Osteoblast (primary cell): ENCODE results near the gene PNPLA8. TPM values are rescaled to one million over a fixed set of nuclear protein-coding genes. Genes with fewer than 3 reads are reported as not detected.

ENCODE experiments used
- DNase-seq: peaks from one replicate; pipeline ENCODE4 v3.0.0; 2011; ENCODE audit warnings: low spot score, mixed read lengths; ENCODE audit not compliant: insufficient read length; ENCODE audit errors: missing footprints
- H2AFZ ChIP-seq: 2 replicates; pipeline ENCODE4 v1.6.0; 2011; ENCODE audit warnings: mild to moderate bottlenecking, low read length
- H3K27ac ChIP-seq: 2 replicates; pipeline ENCODE4 v1.5.1; 2011; ENCODE audit warnings: mild to moderate bottlenecking, low read depth, low read length, moderate library complexity
- H3K27me3 ChIP-seq: 2 replicates; pipeline ENCODE4 v1.6.0; 2012; ENCODE audit warnings: mild to moderate bottlenecking, control low read depth, inconsistent platforms, low read length, moderate library complexity; ENCODE audit not compliant: insufficient read depth
- H3K36me3 ChIP-seq: 2 replicates; pipeline ENCODE4 v1.5.1; 2011; ENCODE audit warnings: mild to moderate bottlenecking, low read length, control low read depth, moderate library complexity; ENCODE audit not compliant: insufficient read depth
- H3K4me1 ChIP-seq: 2 replicates; pipeline ENCODE4 v1.5.1; 2011; ENCODE audit warnings: mild to moderate bottlenecking, low read length, control low read depth, moderate library complexity; ENCODE audit not compliant: insufficient read depth
- H3K4me2 ChIP-seq: 2 replicates; pipeline ENCODE4 v1.6.0; 2011; ENCODE audit warnings: mild to moderate bottlenecking, low read length; ENCODE audit not compliant: insufficient read depth
- H3K4me3 ChIP-seq: fragments of 200-600 bp; sonication (generic); 3 replicates; pipeline ENCODE4 v1.5.1; 2012; ENCODE audit warnings: mild to moderate bottlenecking, low read length, inconsistent platforms; ENCODE audit not compliant: insufficient read depth
- H3K79me2 ChIP-seq: 2 replicates; pipeline ENCODE4 v1.6.0; 2012; ENCODE audit warnings: mild to moderate bottlenecking, low read length, control low read depth, inconsistent platforms; ENCODE audit not compliant: insufficient read depth
- H3K9me3 ChIP-seq: 2 replicates; pipeline ENCODE4 v1.5.1; 2011; ENCODE audit warnings: low read depth, low read length, control low read depth
- H4K20me1 ChIP-seq: 2 replicates; pipeline ENCODE4 v1.6.0; 2012; ENCODE audit warnings: mild to moderate bottlenecking, low read length, control low read depth; ENCODE audit not compliant: insufficient read depth
- total RNA-seq: library from RNA; depleted of rRNA; stranded (reverse); fragments of >200 nt; gene quantifications from 2 replicates; pipeline ENCODE4 v1.2.3, GENCODE V29; 2012
- TF ChIP-seq, protein P1 (sequence below): IDR thresholded peaks from 2 replicates; pipeline ENCODE4 v1.5.1; 2011; ENCODE audit warnings: mild to moderate bottlenecking, low read depth, low read length, moderate library complexity; ENCODE audit errors: extremely low read depth

The PNPLA8 gene
- total RNA-seq, 1 donor = 37.6 TPM

DNA sequence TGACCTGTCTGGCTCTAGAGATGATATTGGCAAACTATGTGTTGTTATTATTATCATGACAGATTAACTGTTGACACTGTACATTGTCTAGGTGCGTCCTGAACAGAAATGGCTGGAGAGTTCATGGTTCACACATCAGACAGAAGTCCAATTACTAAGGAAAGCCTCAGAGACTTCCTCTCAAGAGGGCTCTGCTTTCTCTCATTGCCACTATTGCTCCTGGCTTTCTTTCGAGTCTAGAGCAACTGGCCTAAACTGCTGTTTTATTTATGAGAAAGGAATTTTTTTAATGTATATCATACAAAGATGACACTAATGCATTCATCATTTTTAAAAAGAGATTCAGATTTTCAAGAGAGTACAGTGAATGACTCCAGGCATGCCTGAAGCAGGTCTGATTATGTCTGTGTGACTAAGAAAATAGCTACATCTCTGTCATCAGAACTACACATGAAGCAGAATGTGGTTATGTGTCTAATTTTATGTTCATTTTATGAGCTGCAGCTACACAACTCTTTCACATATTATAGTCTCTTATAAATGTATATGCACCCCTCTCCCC, 100.1 kb downstream of the PNPLA8 start:
- no peak overlapping the region for H3K27ac ChIP-seq
- H3K27me3 ChIP-seq = no peaks in the 10 kb centered on the region
- H3K4me3 ChIP-seq = no peak overlapping the region
- no peaks in the 10 kb centered on the region for H4K20me1 ChIP-seq
- no peaks in the 10 kb centered on the region for H3K4me1 ChIP-seq
- H3K79me2 ChIP-seq = no peaks in the 10 kb centered on the region
- H3K36me3 ChIP-seq = no peaks in the 10 kb centered on the region
- no peaks in the 10 kb centered on the region for H3K9me3 ChIP-seq
- TF ChIP-seq, protein P1, sequence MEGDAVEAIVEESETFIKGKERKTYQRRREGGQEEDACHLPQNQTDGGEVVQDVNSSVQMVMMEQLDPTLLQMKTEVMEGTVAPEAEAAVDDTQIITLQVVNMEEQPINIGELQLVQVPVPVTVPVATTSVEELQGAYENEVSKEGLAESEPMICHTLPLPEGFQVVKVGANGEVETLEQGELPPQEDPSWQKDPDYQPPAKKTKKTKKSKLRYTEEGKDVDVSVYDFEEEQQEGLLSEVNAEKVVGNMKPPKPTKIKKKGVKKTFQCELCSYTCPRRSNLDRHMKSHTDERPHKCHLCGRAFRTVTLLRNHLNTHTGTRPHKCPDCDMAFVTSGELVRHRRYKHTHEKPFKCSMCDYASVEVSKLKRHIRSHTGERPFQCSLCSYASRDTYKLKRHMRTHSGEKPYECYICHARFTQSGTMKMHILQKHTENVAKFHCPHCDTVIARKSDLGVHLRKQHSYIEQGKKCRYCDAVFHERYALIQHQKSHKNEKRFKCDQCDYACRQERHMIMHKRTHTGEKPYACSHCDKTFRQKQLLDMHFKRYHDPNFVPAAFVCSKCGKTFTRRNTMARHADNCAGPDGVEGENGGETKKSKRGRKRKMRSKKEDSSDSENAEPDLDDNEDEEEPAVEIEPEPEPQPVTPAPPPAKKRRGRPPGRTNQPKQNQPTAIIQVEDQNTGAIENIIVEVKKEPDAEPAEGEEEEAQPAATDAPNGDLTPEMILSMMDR = no peak
- H3K4me2 ChIP-seq = no peak overlapping the region
- no peak for DNase-seq
- no peak overlapping the region for H2AFZ ChIP-seq

DNA sequence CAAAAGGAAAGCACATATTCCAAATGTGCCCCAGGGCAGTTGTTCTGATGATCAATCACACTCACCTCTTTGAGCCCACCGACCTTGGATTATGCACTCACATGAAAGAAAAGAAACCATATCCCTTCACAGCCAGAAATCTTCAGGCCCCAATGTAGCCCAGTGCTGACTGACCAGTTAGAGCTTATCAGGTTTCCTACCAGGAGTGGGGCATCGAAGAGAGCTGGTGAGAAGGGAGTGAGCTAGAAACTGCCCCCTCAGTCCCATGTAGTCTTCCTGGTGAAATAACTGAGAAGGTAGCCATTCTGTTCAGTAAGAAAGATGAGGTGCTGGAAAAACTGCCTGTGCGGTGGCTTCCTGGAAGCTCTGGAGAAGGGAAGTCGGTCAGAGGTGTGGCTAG, 101.9 kb downstream of the PNPLA8 start:
- TF ChIP-seq, protein P1 = no peak
- Histone ChIP-seq H2AFZ (no peak overlapping the region), H4K20me1 (no peaks in the 10 kb centered on the region), H3K27me3 (no peaks in the 10 kb centered on the region), H3K36me3 (no peaks in the 10 kb centered on the region), H3K4me1 (peaks cover 10% of the 10 kb centered on the region), H3K4me3 (no peak overlapping the region), H3K9me3 (no peaks in the 10 kb centered on the region), H3K27ac (no peak overlapping the region), H3K79me2 (no peaks in the 10 kb centered on the region), H3K4me2 (no peak overlapping the region)
- no peak for DNase-seq

DNA sequence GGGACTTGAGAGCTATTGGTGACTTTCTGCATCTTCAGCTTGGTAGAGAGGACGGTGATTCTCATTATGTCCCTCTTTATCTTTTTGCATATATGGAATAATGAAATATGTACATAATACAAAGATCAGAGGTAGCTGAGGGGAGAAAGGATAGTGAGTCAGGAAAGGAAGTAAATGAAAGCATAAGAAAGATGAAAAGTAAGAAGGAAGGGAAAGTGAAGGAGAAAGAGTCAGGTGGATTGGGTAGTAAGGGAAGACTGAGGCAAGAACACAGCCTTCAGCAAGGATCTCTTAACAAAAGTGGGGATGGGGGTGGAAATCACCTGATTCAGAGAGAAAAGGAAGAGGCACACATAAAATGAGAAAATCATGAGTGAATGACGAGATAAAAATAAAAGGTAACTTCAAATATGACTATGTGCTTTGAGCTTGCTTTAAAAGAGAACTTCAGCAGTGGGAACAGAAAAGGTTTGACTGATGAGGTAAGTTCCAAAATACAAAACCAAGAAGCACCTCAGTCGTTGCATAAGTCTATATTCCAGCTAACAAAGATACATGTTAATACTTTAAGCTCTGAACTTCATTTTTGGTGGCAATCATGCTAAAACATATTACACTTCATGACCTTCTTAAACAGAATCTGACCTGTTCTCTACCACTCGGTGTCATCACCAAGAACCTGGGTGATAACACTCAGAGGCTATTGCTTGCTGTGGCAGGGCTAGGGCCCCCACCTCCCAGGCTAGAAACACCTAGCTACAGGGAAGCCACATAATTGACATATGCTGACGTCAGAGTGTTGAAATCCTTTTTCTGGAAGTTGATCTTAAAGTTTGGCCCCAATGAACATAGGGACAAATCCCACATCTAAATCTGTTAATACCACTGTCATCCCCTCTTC, 102.6 kb downstream of the PNPLA8 start:
- TF ChIP-seq, protein P1 = no peak
- Histone ChIP-seq H3K4me2 (no peak overlapping the region), H3K4me1 (peaks cover 10% of the 10 kb centered on the region), H3K79me2 (no peaks in the 10 kb centered on the region), H3K36me3 (no peaks in the 10 kb centered on the region), H3K9me3 (no peaks in the 10 kb centered on the region), H3K27me3 (no peaks in the 10 kb centered on the region), H3K27ac (no peak overlapping the region), H4K20me1 (no peaks in the 10 kb centered on the region), H2AFZ (no peak overlapping the region), H3K4me3 (no peak overlapping the region)
- DNase-seq = no peak

DNA sequence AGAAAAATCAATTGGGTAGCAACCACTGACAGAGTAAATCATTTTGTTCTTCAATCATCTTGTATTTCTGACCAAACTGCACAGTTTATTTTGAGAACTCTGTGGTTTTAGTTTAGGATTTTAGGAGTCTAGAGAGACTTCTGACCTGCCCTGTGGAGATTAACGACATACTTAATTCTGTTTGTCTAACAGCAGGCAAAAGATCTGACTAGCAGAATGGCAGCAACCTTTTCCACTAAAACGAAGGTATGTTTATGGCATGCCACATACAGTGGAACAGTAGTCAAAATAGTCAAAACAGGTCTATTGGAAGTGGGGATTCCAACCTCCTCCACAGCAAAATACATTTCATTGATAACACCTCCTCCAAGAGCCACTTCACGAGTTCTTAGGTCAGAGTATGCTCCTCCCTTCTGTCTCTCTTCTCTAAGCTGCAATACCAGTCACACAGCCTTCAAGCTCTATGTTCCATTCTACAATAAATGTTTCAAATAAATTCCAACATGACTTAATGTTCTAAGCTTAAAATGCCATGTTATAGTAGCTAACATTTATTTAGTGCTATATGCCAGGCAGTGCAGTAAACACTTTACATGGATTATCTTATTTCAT, 104.1 kb downstream of the PNPLA8 start:
- Histone ChIP-seq H2AFZ (no peak overlapping the region), H3K4me3 (no peak overlapping the region), H3K36me3 (no peaks in the 10 kb centered on the region), H3K79me2 (no peaks in the 10 kb centered on the region), H4K20me1 (no peaks in the 10 kb centered on the region), H3K4me2 (no peak overlapping the region), H3K4me1 (peaks cover 10% of the 10 kb centered on the region), H3K27me3 (no peaks in the 10 kb centered on the region), H3K27ac (no peak overlapping the region), H3K9me3 (no peaks in the 10 kb centered on the region)
- DNase-seq = no peak
- TF ChIP-seq, protein P1 = no peak
